HepG2 (cell line): ENCODE measurements around the gene ANKRD37. TPM values are rescaled to one million over a fixed set of nuclear protein-coding genes. Genes with fewer than 3 reads are reported as not detected.

ENCODE experiments used
- ATAC-seq: fragments of 200-7000 bp; cut with Tn5 transposase; 3 replicates; pipeline ENCODE4 v1.9.1; 2020; ENCODE audit warnings: mild to moderate bottlenecking, moderate library complexity
- BruUV-seq: library from RNA; stranded (reverse); fragments of 400-500 nt; replicated peaks from 2 replicates; lab custom pipeline; 2021; lab: Mats Ljungman, UMichigan
- CTCF ChIA-PET: fragments of 300-600 bp; formaldehyde crosslinking; extraction: SDS; loops from one replicate; lab custom pipeline; 2021; ENCODE audit warnings: low total read pairs, inconsistent platforms, low intra/inter-chr PET ratio; lab: Yijun Ruan, JAX
- POLR2A ChIA-PET: fragments of 350-600 bp; sonication (Branson Sonifier 250); formaldehyde crosslinking; loops from one replicate; lab custom pipeline; 2020; ENCODE audit warnings: antibody characterized with exemption, inconsistent platforms; lab: Yijun Ruan, JAX
- DNase-seq: peaks from one replicate; pipeline ENCODE4 v3.0.0-alpha.2; 2015; ENCODE audit warnings: low spot score
- FAIRE-seq: peaks from 3 replicates; lab custom pipeline; 2011; peaks lifted over from hg19 to GRCh38; lab: Jason Lieb, UNC
- H2AFZ ChIP-seq: one replicate; pipeline ENCODE4 v1.6.1; 2011; ENCODE audit warnings: low read length, inconsistent platforms
- H3K27ac ChIP-seq: fragments of 300-600 bp; 3 replicates; pipeline ENCODE4 v1.8.0; 2011; ENCODE audit warnings: mixed run types, mild to moderate bottlenecking, mixed read lengths, low read length, inconsistent platforms; ENCODE audit not compliant: insufficient read depth; ENCODE audit errors: extremely low read length
- H3K27me3 ChIP-seq, 2 experiments: fragments of 200-600 bp in 1 of 2; 2 replicates in 1 of 2; 3 replicates in 1 of 2; pipeline versions ENCODE4 v1.6.0 to v1.8.0; 2011; ENCODE audit warnings: low read length in 2 of 2, mild to moderate bottlenecking in 2 of 2, moderate library complexity in 2 of 2, inconsistent platforms in 1 of 2; ENCODE audit not compliant: insufficient read depth in 2 of 2, control insufficient read depth in 1 of 2
- H3K36me3 ChIP-seq, 2 experiments: fragments of 200-600 bp in 1 of 2; replicated peaks in 1 of 2; 2 replicates in 1 of 2; 3 replicates in 1 of 2; pipeline versions ENCODE4 v1.5.1 to v1.8.0; 2011; ENCODE audit warnings: low read length in 2 of 2, inconsistent platforms in 1 of 2; ENCODE audit not compliant: insufficient read depth in 2 of 2, control insufficient read depth in 1 of 2
- H3K4me1 ChIP-seq: 2 replicates; pipeline ENCODE4 v1.5.1; 2012; ENCODE audit warnings: low read length, inconsistent platforms; ENCODE audit not compliant: insufficient read depth
- H3K4me2 ChIP-seq: 2 replicates; pipeline ENCODE4 v1.6.0; 2011; ENCODE audit warnings: low read depth, low read length, inconsistent platforms
- H3K4me3 ChIP-seq, 3 experiments: fragments of 200-600 bp in 1 of 3; sonication (generic), shearing (Covaris generic) in 1 of 3; replicated peaks in 1 of 3; 2 replicates each; pipeline ENCODE4 v1.5.1; 2011 to 2016; ENCODE audit warnings: low read length in 3 of 3, inconsistent platforms in 2 of 3, low read depth in 2 of 3, mild to moderate bottlenecking in 2 of 3, control low read depth in 1 of 3, mixed read lengths in 1 of 3; ENCODE audit not compliant: insufficient read depth in 1 of 3
- H3K79me2 ChIP-seq: one replicate; pipeline ENCODE4 v1.6.1; 2011; ENCODE audit warnings: low read length, inconsistent platforms; ENCODE audit not compliant: insufficient read depth
- H3K9ac ChIP-seq: 2 replicates; pipeline ENCODE4 v1.6.0; 2011; ENCODE audit warnings: mild to moderate bottlenecking, low read depth, low read length, inconsistent platforms; ENCODE audit not compliant: insufficient read depth
- H3K9me3 ChIP-seq: 2 replicates; pipeline ENCODE4 v1.5.1; 2012; ENCODE audit warnings: mild to moderate bottlenecking, low read length
- H4K20me1 ChIP-seq: 2 replicates; pipeline ENCODE4 v1.6.0; 2011; ENCODE audit warnings: inconsistent platforms, mild to moderate bottlenecking, low read length, moderate library complexity; ENCODE audit not compliant: insufficient read depth
- GTF3A ChIP-seq: sonication (generic); formaldehyde crosslinking; conservative IDR thresholded peaks from 2 replicates; pipeline ENCODE4 v1.4.0; 2020; ENCODE audit warnings: mild to moderate bottlenecking, missing genetic modification reagents
- HNF4A ChIP-seq: sonication (generic); formaldehyde crosslinking; IDR thresholded peaks from 2 replicates; pipeline ENCODE4 v1.4.0; 2020; ENCODE audit warnings: missing genetic modification reagents
- MLLT10 ChIP-seq: sonication (generic); formaldehyde crosslinking; IDR thresholded peaks from 2 replicates; pipeline ENCODE4 v1.4.0; 2020; ENCODE audit warnings: missing genetic modification reagents
- NR0B2 ChIP-seq: sonication (generic); formaldehyde crosslinking; IDR thresholded peaks from 2 replicates; pipeline ENCODE4 v1.4.0; 2020; ENCODE audit warnings: mild to moderate bottlenecking, missing genetic modification reagents
- PAXIP1 ChIP-seq: sonication (generic); formaldehyde crosslinking; conservative IDR thresholded peaks from 2 replicates; pipeline ENCODE4 v1.4.0; 2020; ENCODE audit warnings: mild to moderate bottlenecking, missing genetic modification reagents, moderate library complexity
- ZKSCAN8 ChIP-seq: IDR thresholded peaks from 2 replicates; pipeline ENCODE4 v1.6.1; 2016; ENCODE audit warnings: borderline replicate concordance, missing genetic modification reagents, missing compliant biosample characterization
- WGBS: methylation state at CpG from one replicate; pipeline ENCODE4 v1.1.6; 2017; ENCODE audit warnings: low lambda C conversion rate; 5-methylcytosine and 5-hydroxymethylcytosine counted together
- in situ Hi-C: cut with HindIII; loops from 2 replicates; pipeline ENCODE4 v1.10.0; 2017; ENCODE audit warnings: low pct_unique_long_range_greater_than_20kb; ENCODE audit not compliant: extremely low pct_ligation_motif_present
- intact Hi-C: fragments of 100-400 bp; cut with micrococcal nuclease; formaldehyde crosslinking; loops from one replicate; pipeline ENCODE4 v1.10.0; 2022; ENCODE audit not compliant: unreplicated experiment
- polyA plus RNA-seq, 8 experiments: library from polyadenylated mRNA; depleted of rRNA in 3 of 8; stranded (reverse) in 7 of 8; unstranded in 1 of 8; fragments of >200 nt; fragmentation: Illumina TruSeq in 4 of 8; extraction: Trizol in 4 of 8; gene quantifications; 2 replicates each; pipeline versions ENCODE4 v1.2.1 to v1.2.3, GENCODE V29; 2011 to 2016; ENCODE audit warnings: low read depth in 4 of 8, missing spikeins in 1 of 8, mixed read lengths in 1 of 8; ENCODE audit not compliant: insufficient read depth in 1 of 8
- total RNA-seq, 5 experiments: library from RNA; depleted of rRNA; stranded (reverse); fragments of >200 nt; fragmentation: Illumina TruSeq; extraction: Trizol; gene quantifications; 2 replicates each; pipeline ENCODE4 v1.2.3, GENCODE V29; 2016; ENCODE audit warnings: low read depth in 1 of 5

Gene ANKRD37
- total and polyA plus RNA-seq, 2 of the 13 experiments (the other 11 are each of a cell fraction or from before 2014, with no cell fraction given) = 2.2 to 51.4 TPM

- peak; percentile 53 for TF ChIP-seq PAXIP1 (CRISPR knock-in tag)
- TF ChIP-seq HNF4A (CRISPR knock-in tag) = peak; percentile 29
Measured at GRCh38 chr4:185382754-185383153, 13.9 kb upstream of the ANKRD37 start (continued).

DNA sequence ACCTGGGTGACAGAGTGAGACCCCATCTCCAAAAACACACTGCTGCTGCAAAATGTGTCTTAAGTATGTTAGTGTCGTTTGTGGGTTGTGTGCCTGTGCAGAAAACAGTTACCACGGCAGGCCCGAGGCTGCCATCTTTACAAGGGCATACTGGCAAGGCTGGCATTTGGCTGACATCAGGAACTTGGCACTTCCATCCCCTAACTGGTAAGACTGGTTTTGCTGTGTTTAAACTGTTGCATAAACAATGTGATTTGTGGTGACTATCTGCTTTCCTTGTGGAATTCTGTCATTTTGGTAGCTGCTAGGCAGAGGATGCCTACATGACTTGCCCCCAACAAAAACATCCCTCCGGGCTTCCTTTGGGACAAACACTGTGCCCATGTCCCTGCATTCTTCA, 13.2 kb upstream of the ANKRD37 start:
- 82% methylated on average over 4 of the region's 4 CpGs for WGBS
- Histone ChIP-seq H3K4me2 (no peak overlapping the region), H3K4me1 (peaks cover 51% of the 10 kb centered on the region), H3K27me3 (no peaks in the 10 kb centered on the region), H3K27ac (no peak overlapping the region), H3K9ac (no peak overlapping the region), H3K79me2 (no peaks in the 10 kb centered on the region), H3K4me3 (no peak overlapping the region), H4K20me1 (no peaks in the 10 kb centered on the region), H3K36me3 (no peaks in the 10 kb centered on the region), H3K9me3 (no peaks in the 10 kb centered on the region), H2AFZ (no peak overlapping the region)
- TF ChIP-seq ZKSCAN8 (CRISPR knock-in tag) (no peak), GTF3A (no peak), MLLT10 (CRISPR knock-in tag) (no peak), NR0B2 (CRISPR knock-in tag) (no peak)
- no peak for ATAC-seq
- POLR2A ChIA-PET = no interaction called here
- intact Hi-C loops (no loop called here), in situ Hi-C loops (no loop called here)
- CTCF ChIA-PET = no interaction called here
- no TSS peak for BruUV-seq
- no peak for DNase-seq
- FAIRE-seq = no peak
